ENCODE data around the gene GNAO1.

Gene GNAO1

GRCh38 chr16:56340416-56340815 is 149.1 kb downstream of the GNAO1 start:
- Histone ChIP-seq H3K9ac (ENCODE audit: low read length) (no peak overlapping the region), H3K4me1 (ENCODE audit: low read length) (no peaks in the 10 kb centered on the region), H3F3A (ENCODE audit: insufficient read depth, low read length) (no peaks in the 10 kb centered on the region), H3K27ac (ENCODE audit: low read length) (no peak overlapping the region), H3K4me2 (ENCODE audit: low read depth, low read length) (no peak overlapping the region), H2AFZ (ENCODE audit: low read length) (no peak overlapping the region), H3K9me3 (replicated peaks; ENCODE audit: insufficient read depth, low read length) (no peaks in the 10 kb centered on the region), H4K20me1 (ENCODE audit: insufficient read depth, low read length) (no peaks in the 10 kb centered on the region), H3K27me3 (replicated peaks; ENCODE audit: insufficient read depth, low read length) (peaks cover 38% of the 10 kb centered on the region; the same call in 1 of the 2 replicates), H3K9me2 (replicated peaks; ENCODE audit: insufficient read depth, low read length) (no peaks in the 10 kb centered on the region), H3K79me2 (ENCODE audit: low read length) (no peaks in the 10 kb centered on the region), H3K36me3 (replicated peaks; ENCODE audit: insufficient read depth, low read length) (no peaks in the 10 kb centered on the region), H3K4me3 (ENCODE audit: low read length) (no peak overlapping the region)
- TF ChIP-seq CTCF (IDR thresholded peaks at IDR 0.05; ENCODE audit: low read length) (no peak), EZH2 (optimal IDR thresholded peaks at IDR 0.05; ENCODE audit: low read depth, low read length) (no peak), EZH2phosphoT487 (IDR thresholded peaks at IDR 0.05; ENCODE audit: low read length) (no peak)
- DNase-seq = no peak

- H3K9ac ChIP-seq (ENCODE audit: low read length) = no peak overlapping the region
- no peaks in the 10 kb centered on the region for H3K9me3 ChIP-seq (replicated peaks; ENCODE audit: insufficient read depth, low read length)
- H3K4me1 ChIP-seq (ENCODE audit: low read length) = no peaks in the 10 kb centered on the region
- H3K27ac ChIP-seq (ENCODE audit: low read length) = no peak overlapping the region
- no peak overlapping the region for H2AFZ ChIP-seq (ENCODE audit: low read length)
- H3F3A ChIP-seq (ENCODE audit: insufficient read depth, low read length) = no peaks in the 10 kb centered on the region
- H3K79me2 ChIP-seq (ENCODE audit: low read length) = no peaks in the 10 kb centered on the region
- DNase-seq = no peak
- no peaks in the 10 kb centered on the region for H4K20me1 ChIP-seq (ENCODE audit: insufficient read depth, low read length)
- TF ChIP-seq CTCF (IDR thresholded peaks at IDR 0.05; ENCODE audit: low read length) (no peak), EZH2phosphoT487 (IDR thresholded peaks at IDR 0.05; ENCODE audit: low read length) (no peak), EZH2 (optimal IDR thresholded peaks at IDR 0.05; ENCODE audit: low read depth, low read length) (no peak)
- no peak overlapping the region for H3K4me3 ChIP-seq (ENCODE audit: low read length)
- H3K27me3 ChIP-seq (replicated peaks; ENCODE audit: insufficient read depth, low read length) = peaks cover 38% of the 10 kb centered on the region; the same call in 1 of the 2 replicates
- H3K4me2 ChIP-seq (ENCODE audit: low read depth, low read length) = no peak overlapping the region
- no peaks in the 10 kb centered on the region for H3K36me3 ChIP-seq (replicated peaks; ENCODE audit: insufficient read depth, low read length)
- H3K9me2 ChIP-seq (replicated peaks; ENCODE audit: insufficient read depth, low read length) = no peaks in the 10 kb centered on the region
Observed at GRCh38 chr16:56340864-56341365, 149.6 kb downstream of the GNAO1 start.

GRCh38 chr16:56341656-56342399 is 150.5 kb downstream of the GNAO1 start:
- no peak overlapping the region for H3K27ac ChIP-seq (ENCODE audit: low read length)
- no peak overlapping the region for H2AFZ ChIP-seq (ENCODE audit: low read length)
- no peaks in the 10 kb centered on the region for H3F3A ChIP-seq (ENCODE audit: insufficient read depth, low read length)
- H3K79me2 ChIP-seq (ENCODE audit: low read length) = no peaks in the 10 kb centered on the region
- no peak overlapping the region for H3K4me3 ChIP-seq (ENCODE audit: low read length)
- TF ChIP-seq EZH2 (optimal IDR thresholded peaks at IDR 0.05; ENCODE audit: low read depth, low read length) = no peak
- no peak for TF ChIP-seq CTCF (IDR thresholded peaks at IDR 0.05; ENCODE audit: low read length)
- no peak for TF ChIP-seq EZH2phosphoT487 (IDR thresholded peaks at IDR 0.05; ENCODE audit: low read length)
- no peak overlapping the region for H3K4me2 ChIP-seq (ENCODE audit: low read depth, low read length)
- H3K9ac ChIP-seq (ENCODE audit: low read length) = no peak overlapping the region
- H3K36me3 ChIP-seq (replicated peaks; ENCODE audit: insufficient read depth, low read length) = no peaks in the 10 kb centered on the region
- H3K4me1 ChIP-seq (ENCODE audit: low read length) = no peaks in the 10 kb centered on the region
- no peaks in the 10 kb centered on the region for H4K20me1 ChIP-seq (ENCODE audit: insufficient read depth, low read length)
- peaks cover 32% of the 10 kb centered on the region; the same call in 1 of the 2 replicates for H3K27me3 ChIP-seq (replicated peaks; ENCODE audit: insufficient read depth, low read length)
- no peak for DNase-seq
- H3K9me2 ChIP-seq (replicated peaks; ENCODE audit: insufficient read depth, low read length) = no peaks in the 10 kb centered on the region
- H3K9me3 ChIP-seq (replicated peaks; ENCODE audit: insufficient read depth, low read length) = no peaks in the 10 kb centered on the region

Data from MM.1S (cell line).